K562 (cell line): ENCODE measurements around the gene NOTCH3. TPM values are rescaled to one million over a fixed set of nuclear protein-coding genes. Genes with fewer than 3 reads are reported as not detected.

Source experiments
- ATAC-seq: fragments of 200-7000 bp; cut with Tn5 transposase; 3 replicates; pipeline ENCODE4 v1.9.1; 2020; ENCODE audit warnings: moderate library complexity
- BruUV-seq: library from RNA; stranded (reverse); fragments of 400-500 nt; replicated peaks from 2 replicates; lab custom pipeline; 2021; lab: Mats Ljungman, UMichigan
- CTCF ChIA-PET: fragments of 300-600 bp; formaldehyde crosslinking; extraction: SDS; loops from one replicate; lab custom pipeline; 2021; ENCODE audit warnings: low intra/inter-chr PET ratio; lab: Yijun Ruan, JAX
- POLR2A ChIA-PET: fragments of 300-600, 350-650 bp; sonication (Branson Sonifier 250); formaldehyde crosslinking; extraction: SDS; loops from one replicate; lab custom pipeline; 2021; ENCODE audit warnings: antibody characterized with exemption, inconsistent platforms; lab: Yijun Ruan, JAX
- DNase-seq, 4 experiments: peaks; one replicate each; pipeline versions ENCODE4 v3.0.0 to v3.0.0-alpha.2; 2011 to 2018; ENCODE audit warnings: low spot score in 3 of 4, mixed read lengths in 3 of 4; ENCODE audit errors: extremely low read depth in 1 of 4
- FAIRE-seq: peaks from 2 replicates; lab custom pipeline; 2011; peaks lifted over from hg19 to GRCh38; lab: Jason Lieb, UNC
- H2AFZ ChIP-seq: 2 replicates; pipeline ENCODE4 v1.6.0; 2011; ENCODE audit warnings: low read depth, low read length, control low read depth, inconsistent platforms
- H3K27ac ChIP-seq: fragments of 200-600 bp; 3 replicates; pipeline ENCODE4 v1.8.0; 2011; ENCODE audit warnings: low read depth, mild to moderate bottlenecking, control low read depth, inconsistent platforms, low read length, moderate library complexity, mixed read lengths; ENCODE audit errors: extremely low read depth
- H3K27me3 ChIP-seq, 2 experiments: fragments of 300-600 bp in 1 of 2; 2 replicates in 1 of 2; 3 replicates in 1 of 2; pipeline versions ENCODE4 v1.6.0 to v1.8.0; 2011; ENCODE audit warnings: inconsistent platforms in 2 of 2, low read length in 2 of 2, mild to moderate bottlenecking in 1 of 2, mixed read lengths in 1 of 2, moderate library complexity in 1 of 2; ENCODE audit not compliant: control insufficient read depth in 2 of 2, insufficient read depth in 2 of 2
- H3K36me3 ChIP-seq: fragments of 300-600 bp; 3 replicates; pipeline ENCODE4 v1.8.0; 2011; ENCODE audit warnings: mild to moderate bottlenecking, low read length, inconsistent platforms; ENCODE audit not compliant: control insufficient read depth, insufficient read depth
- H3K4me1 ChIP-seq, 2 experiments: fragments of 200-600 bp in 1 of 2; replicated peaks in 1 of 2; 2 replicates in 1 of 2; 3 replicates in 1 of 2; pipeline versions ENCODE4 v1.5.1 to v1.8.0; 2011; ENCODE audit warnings: inconsistent platforms in 2 of 2, low read length in 2 of 2, mild to moderate bottlenecking in 1 of 2, mixed read lengths in 1 of 2, moderate library complexity in 1 of 2; ENCODE audit not compliant: control insufficient read depth in 2 of 2, insufficient read depth in 2 of 2
- H3K4me2 ChIP-seq: 2 replicates; pipeline ENCODE4 v1.6.1; 2011; ENCODE audit warnings: low read length, control low read depth, inconsistent platforms, mixed read lengths; ENCODE audit not compliant: insufficient read depth
- H3K4me3 ChIP-seq: fragments of 200-600 bp; sonication (generic), shearing (Covaris generic); 2 replicates; pipeline ENCODE4 v1.5.1; 2016; ENCODE audit warnings: control low read depth, inconsistent platforms
- H3K79me2 ChIP-seq: fragments of 200-600 bp; 3 replicates; pipeline ENCODE4 v1.8.0; 2011; ENCODE audit warnings: low read length, inconsistent platforms; ENCODE audit not compliant: control insufficient read depth, insufficient read depth
- H3K9ac ChIP-seq, 2 experiments: 2 replicates each; pipeline versions ENCODE4 v1.6.0 to v1.6.1; 2011; ENCODE audit warnings: low read depth in 2 of 2, low read length in 2 of 2, control low read depth in 1 of 2, inconsistent platforms in 1 of 2, mild to moderate bottlenecking in 1 of 2, mixed read lengths in 1 of 2; ENCODE audit not compliant: insufficient read depth in 1 of 2
- H3K9me1 ChIP-seq: one replicate; pipeline ENCODE4 v1.6.0; 2011; ENCODE audit warnings: inconsistent platforms, mild to moderate bottlenecking, low read length, moderate library complexity; ENCODE audit not compliant: control insufficient read depth, insufficient read depth
- H3K9me3 ChIP-seq: replicated peaks from 2 replicates; pipeline ENCODE4 v1.5.1; 2011; ENCODE audit warnings: low read depth, low read length, inconsistent platforms; ENCODE audit not compliant: control insufficient read depth, insufficient read depth
- H4K20me1 ChIP-seq: replicated peaks from 2 replicates; pipeline ENCODE4 v1.6.1; 2011; ENCODE audit warnings: low read length, inconsistent platforms, mixed read lengths; ENCODE audit not compliant: control insufficient read depth, insufficient read depth
- CBX3 ChIP-seq, 2 experiments: IDR thresholded peaks; 1 replicate in 1 of 2; 2 replicates in 1 of 2; pipeline ENCODE4 v1.6.1; 2012; ENCODE audit warnings: inconsistent platforms in 2 of 2, low read length in 2 of 2, borderline replicate concordance in 1 of 2, control low read depth in 1 of 2
- EHMT2 ChIP-seq: fragments of 450-650 bp; IDR thresholded peaks from 2 replicates; pipeline ENCODE4 v1.6.1; 2018; ENCODE audit warnings: antibody characterized with exemption
- RAD21 ChIP-seq, 2 experiments: fragments of 250-450 bp in 1 of 2; fragments of 450-650 bp in 1 of 2; sonication (Bioruptor Pico) in 1 of 2; formaldehyde crosslinking in 1 of 2; IDR thresholded peaks in 1 of 2; conservative IDR thresholded peaks in 1 of 2; 2 replicates each; pipeline versions ENCODE4 v1.4.0 to v1.8.0; 2020 to 2022; ENCODE audit warnings: mild to moderate bottlenecking in 2 of 2, moderate library complexity in 1 of 2
- SMC3 ChIP-seq: conservative IDR thresholded peaks from 2 replicates; pipeline ENCODE4 v1.6.1; 2011; ENCODE audit warnings: low read depth, low read length, improper control_type of control experiment; ENCODE audit not compliant: insufficient read depth
- WGBS: fragments of 100-300 bp; shearing (Covaris generic); methylation state at CpG from one replicate; pipeline ENCODE4 v1.1.6; 2016; ENCODE audit warnings: low coverage, mixed read lengths; ENCODE audit not compliant: insufficient coverage; ENCODE audit errors: missing lambda C conversion rate; 5-methylcytosine and 5-hydroxymethylcytosine counted together
- in situ Hi-C: fragments of 300-500 bp; cut with MboI; formaldehyde crosslinking; loops from 4 replicates; pipeline ENCODE4 v1.15.0; 2018; ENCODE audit warnings: inconsistent platforms, mixed read lengths
- intact Hi-C: fragments of 100-400 bp; cut with micrococcal nuclease; formaldehyde crosslinking; loops from 2 replicates; pipeline ENCODE4 v1.14.2; 2022
- polyA plus RNA-seq, 8 experiments: library from polyadenylated mRNA; depleted of rRNA in 4 of 8; stranded (reverse) in 5 of 8; unstranded in 3 of 8; fragments of >200 nt; fragmentation: Nextera tagmentation in 2 of 8; fragmentation: Illumina TruSeq in 1 of 8; extraction: Ambion mirVana in 2 of 8; extraction: Trizol in 1 of 8; gene quantifications; 2 replicates each; pipeline versions ENCODE4 v1.2.1 to v1.2.3, GENCODE V29; 2011 to 2014; ENCODE audit warnings: inconsistent platforms in 1 of 8, missing spikeins in 1 of 8
- total RNA-seq, 7 experiments: library from RNA; depleted of rRNA in 6 of 7; stranded (reverse); fragments of >200 nt in 6 of 7; fragmentation: Illumina TruSeq in 2 of 7; extraction: Trizol in 2 of 7; gene quantifications; 2 replicates each; pipeline versions ENCODE4 v1.2.1 to v1.2.3, GENCODE V29; 2011 to 2021; ENCODE audit warnings: low replicate concordance in 1 of 7
- TF ChIP-seq, protein P1 (sequence below), 3 experiments: IDR thresholded peaks in 2 of 3; conservative IDR thresholded peaks in 1 of 3; 2 replicates each; pipeline ENCODE4 v1.5.1; 2011 to 2012; ENCODE audit warnings: low read length in 3 of 3, mild to moderate bottlenecking in 3 of 3, control low read depth in 2 of 3, improper control_type of control experiment in 1 of 3, inconsistent platforms in 1 of 3, low read depth in 1 of 3, mixed read lengths in 1 of 3, moderate library complexity in 1 of 3; ENCODE audit not compliant: insufficient read depth in 2 of 3
- TF ChIP-seq, protein P2 (sequence below): fragments of 250-450 bp; sonication (Bioruptor Pico); IDR thresholded peaks from 2 replicates; pipeline ENCODE4 v1.5.1; 2021; ENCODE audit warnings: mild to moderate bottlenecking
- TF ChIP-seq, protein P3 (sequence below), 2 experiments: fragments of 450-650 bp; formaldehyde crosslinking in 1 of 2; IDR thresholded peaks; 2 replicates each; pipeline versions ENCODE4 v1.4.0 to v1.6.1; 2014 to 2020; ENCODE audit warnings: mild to moderate bottlenecking in 2 of 2, borderline replicate concordance in 1 of 2, low read depth in 1 of 2

The NOTCH3 gene
- total and polyA plus RNA-seq, 9 of the 15 experiments (the other 6 are each of a cell fraction or from before 2014, with no cell fraction given) = under 0.01 to 1.2 (median 0.16) TPM

DNA sequence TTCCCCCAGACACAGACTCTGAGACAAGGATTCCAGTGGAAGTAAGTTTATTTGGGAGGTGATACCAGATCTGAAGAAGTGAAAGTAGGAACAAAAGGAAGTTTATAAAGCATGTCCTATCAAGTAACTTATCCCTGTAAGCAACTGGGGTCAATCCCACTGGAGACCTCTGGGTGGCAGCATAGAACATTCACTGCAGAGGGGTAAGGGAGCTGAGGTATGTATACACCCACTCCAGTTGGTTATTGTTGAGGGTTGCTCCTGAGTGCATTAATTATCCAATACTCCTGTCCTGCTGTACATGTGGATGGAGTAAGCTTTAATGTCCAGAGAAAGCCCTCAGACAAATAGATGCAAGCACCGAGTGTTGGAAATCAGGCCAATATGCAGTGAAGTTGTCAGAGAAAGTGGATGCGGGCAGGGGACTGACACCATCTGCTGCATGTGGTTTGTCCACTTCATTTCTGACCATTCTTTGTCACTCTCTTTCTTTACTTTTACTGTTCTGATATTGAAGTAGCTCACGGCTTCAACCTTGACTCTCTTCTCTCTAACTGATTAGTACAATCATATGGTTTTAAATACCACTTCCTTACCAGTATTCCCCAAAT, 46.7 kb downstream of the NOTCH3 start:
- FAIRE-seq = peak; percentile 80
- Histone ChIP-seq H3K4me3 (no peak overlapping the region), H3K4me1 (no peaks in the 10 kb centered on the region), H3K9me3 (peaks cover 4% of the 10 kb centered on the region; the same call in 1 of the 2 replicates), H3K79me2 (no peaks in the 10 kb centered on the region), H2AFZ (no peak overlapping the region), H3K9me1 (no peaks in the 10 kb centered on the region), H3K27ac (no peak overlapping the region), H3K4me2 (no peak overlapping the region), H4K20me1 (no peaks in the 10 kb centered on the region; the same call in 1 of the 2 replicates), H3K9ac (no peak overlapping the region), H3K36me3 (no peaks in the 10 kb centered on the region), H3K27me3 (peaks cover 0 to 4% of the 10 kb centered on the region in 2 experiments; a peak in 1 of 5 replicates)
- no TSS peak for BruUV-seq
- ChIA-PET CTCF (interaction anchor here (0.6 to 1.6 kb wide), 3 partner anchors 402 to 792 kb away, joined by 3 to 19 read pairs (median 3); no protein-coding TSS in a partner anchor), POLR2A (interaction anchor here (0.9 kb wide), 1 partner anchor 20 kb away, joined by 3 read pairs; no protein-coding TSS in a partner anchor)
- peak; percentile 58 to 72 (median 68) for DNase-seq
- intact Hi-C loops = loop anchor here (5.0 to 10.0 kb wide), 2 partner anchors 269 to 403 kb away; partner anchors contain the start of gene OR7A17
- TF ChIP-seq, protein P1, sequence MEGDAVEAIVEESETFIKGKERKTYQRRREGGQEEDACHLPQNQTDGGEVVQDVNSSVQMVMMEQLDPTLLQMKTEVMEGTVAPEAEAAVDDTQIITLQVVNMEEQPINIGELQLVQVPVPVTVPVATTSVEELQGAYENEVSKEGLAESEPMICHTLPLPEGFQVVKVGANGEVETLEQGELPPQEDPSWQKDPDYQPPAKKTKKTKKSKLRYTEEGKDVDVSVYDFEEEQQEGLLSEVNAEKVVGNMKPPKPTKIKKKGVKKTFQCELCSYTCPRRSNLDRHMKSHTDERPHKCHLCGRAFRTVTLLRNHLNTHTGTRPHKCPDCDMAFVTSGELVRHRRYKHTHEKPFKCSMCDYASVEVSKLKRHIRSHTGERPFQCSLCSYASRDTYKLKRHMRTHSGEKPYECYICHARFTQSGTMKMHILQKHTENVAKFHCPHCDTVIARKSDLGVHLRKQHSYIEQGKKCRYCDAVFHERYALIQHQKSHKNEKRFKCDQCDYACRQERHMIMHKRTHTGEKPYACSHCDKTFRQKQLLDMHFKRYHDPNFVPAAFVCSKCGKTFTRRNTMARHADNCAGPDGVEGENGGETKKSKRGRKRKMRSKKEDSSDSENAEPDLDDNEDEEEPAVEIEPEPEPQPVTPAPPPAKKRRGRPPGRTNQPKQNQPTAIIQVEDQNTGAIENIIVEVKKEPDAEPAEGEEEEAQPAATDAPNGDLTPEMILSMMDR (IDR thresholded peaks at IDR 0.05 in 2 of 3, conservative IDR thresholded peaks at IDR 0.05 in 1 of 3; ENCODE audit: insufficient read depth in 2 of 3, low read depth in 1 of 3, low read length in 3 of 3) = peak; percentile 68 to 76 (median 69)
- TF ChIP-seq SMC3 (0 out of 2 replicates have a peak, but pooled peaks have one; percentile 39), EHMT2 (no peak), CBX3 (IDR thresholded peaks at IDR 0.05; ENCODE audit: borderline replicate concordance in 1 of 2, low read length in 2 of 2) (peak in 1 of 2 experiments; percentile 57; a peak in 1 of 3 replicates), RAD21 (CRISPR knock-in tag; conservative IDR thresholded peaks at IDR 0.05 in 1 of 2, IDR thresholded peaks at IDR 0.05 in 1 of 2) (peak; percentile 26 to 69; a peak in 2 of 4 replicates)
- TF ChIP-seq, protein P2, sequence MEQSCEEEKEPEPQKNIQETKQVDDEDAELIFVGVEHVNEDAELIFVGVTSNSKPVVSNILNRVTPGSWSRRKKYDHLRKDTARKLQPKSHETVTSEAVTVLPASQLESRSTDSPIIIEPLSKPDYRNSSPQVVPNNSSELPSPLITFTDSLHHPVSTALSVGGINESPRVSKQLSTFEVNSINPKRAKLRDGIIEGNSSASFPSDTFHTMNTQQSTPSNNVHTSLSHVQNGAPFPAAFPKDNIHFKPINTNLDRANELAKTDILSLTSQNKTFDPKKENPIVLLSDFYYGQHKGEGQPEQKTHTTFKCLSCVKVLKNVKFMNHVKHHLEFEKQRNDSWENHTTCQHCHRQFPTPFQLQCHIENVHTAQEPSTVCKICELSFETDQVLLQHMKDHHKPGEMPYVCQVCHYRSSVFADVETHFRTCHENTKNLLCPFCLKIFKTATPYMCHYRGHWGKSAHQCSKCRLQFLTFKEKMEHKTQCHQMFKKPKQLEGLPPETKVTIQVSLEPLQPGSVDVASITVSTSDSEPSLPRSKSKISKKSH (CRISPR knock-in tag) = no peak
- TF ChIP-seq, protein P3, sequence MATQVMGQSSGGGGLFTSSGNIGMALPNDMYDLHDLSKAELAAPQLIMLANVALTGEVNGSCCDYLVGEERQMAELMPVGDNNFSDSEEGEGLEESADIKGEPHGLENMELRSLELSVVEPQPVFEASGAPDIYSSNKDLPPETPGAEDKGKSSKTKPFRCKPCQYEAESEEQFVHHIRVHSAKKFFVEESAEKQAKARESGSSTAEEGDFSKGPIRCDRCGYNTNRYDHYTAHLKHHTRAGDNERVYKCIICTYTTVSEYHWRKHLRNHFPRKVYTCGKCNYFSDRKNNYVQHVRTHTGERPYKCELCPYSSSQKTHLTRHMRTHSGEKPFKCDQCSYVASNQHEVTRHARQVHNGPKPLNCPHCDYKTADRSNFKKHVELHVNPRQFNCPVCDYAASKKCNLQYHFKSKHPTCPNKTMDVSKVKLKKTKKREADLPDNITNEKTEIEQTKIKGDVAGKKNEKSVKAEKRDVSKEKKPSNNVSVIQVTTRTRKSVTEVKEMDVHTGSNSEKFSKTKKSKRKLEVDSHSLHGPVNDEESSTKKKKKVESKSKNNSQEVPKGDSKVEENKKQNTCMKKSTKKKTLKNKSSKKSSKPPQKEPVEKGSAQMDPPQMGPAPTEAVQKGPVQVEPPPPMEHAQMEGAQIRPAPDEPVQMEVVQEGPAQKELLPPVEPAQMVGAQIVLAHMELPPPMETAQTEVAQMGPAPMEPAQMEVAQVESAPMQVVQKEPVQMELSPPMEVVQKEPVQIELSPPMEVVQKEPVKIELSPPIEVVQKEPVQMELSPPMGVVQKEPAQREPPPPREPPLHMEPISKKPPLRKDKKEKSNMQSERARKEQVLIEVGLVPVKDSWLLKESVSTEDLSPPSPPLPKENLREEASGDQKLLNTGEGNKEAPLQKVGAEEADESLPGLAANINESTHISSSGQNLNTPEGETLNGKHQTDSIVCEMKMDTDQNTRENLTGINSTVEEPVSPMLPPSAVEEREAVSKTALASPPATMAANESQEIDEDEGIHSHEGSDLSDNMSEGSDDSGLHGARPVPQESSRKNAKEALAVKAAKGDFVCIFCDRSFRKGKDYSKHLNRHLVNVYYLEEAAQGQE (IDR thresholded peaks at IDR 0.05; ENCODE audit: borderline replicate concordance) = peak; percentile 37; the same call in 1 of the 2 replicates
- TF ChIP-seq, protein P3 (CRISPR knock-in tag; IDR thresholded peaks at IDR 0.05; ENCODE audit: low read depth) = no peak
- in situ Hi-C loops = no loop called here
- ATAC-seq = peak; percentile 75
- 35% methylated on average over 3 of the region's 3 CpGs for WGBS
